SU-DHL-6 (cell line): ENCODE measurements around the gene BSG.

Experiments used
- H2AFZ ChIP-seq: fragments of 200-600 bp; sonication (generic); 2 replicates; pipeline ENCODE4 v1.6.1; 2014; ENCODE audit warnings: low read depth, mild to moderate bottlenecking, moderate library complexity, mixed read lengths, antibody characterized with exemption, low read length; ENCODE audit not compliant: severe bottlenecking
- H3F3A ChIP-seq: fragments of 200-600 bp; shearing (Covaris generic); 2 replicates; pipeline ENCODE4 v1.6.0; 2016; ENCODE audit warnings: antibody characterized with exemption, mild to moderate bottlenecking; ENCODE audit not compliant: insufficient read depth
- H3K27ac ChIP-seq: fragments of 200-600 bp; sonication (generic); 2 replicates; pipeline ENCODE4 v1.5.1; 2016; ENCODE audit warnings: low read depth, mild to moderate bottlenecking, low read length, moderate library complexity, mixed read lengths
- H3K27me3 ChIP-seq: fragments of 200-600 bp; sonication (generic), shearing (Covaris generic); 2 replicates; pipeline ENCODE4 v1.6.0; 2014; ENCODE audit warnings: mild to moderate bottlenecking, low read length
- H3K36me3 ChIP-seq: fragments of 200-600 bp; sonication (generic); 2 replicates; pipeline ENCODE4 v1.6.1; 2014; ENCODE audit warnings: mild to moderate bottlenecking, low read length, mixed read lengths
- H3K4me2 ChIP-seq: fragments of 300-600, 200-600 bp; shearing (Covaris generic), sonication (generic); 2 replicates; pipeline ENCODE4 v1.6.0; 2014; ENCODE audit warnings: low read length, low read depth, mild to moderate bottlenecking; ENCODE audit not compliant: poor library complexity, severe bottlenecking
- H3K4me3 ChIP-seq: fragments of 200-600 bp; sonication (generic); 2 replicates; pipeline ENCODE4 v1.5.1; 2014; ENCODE audit warnings: antibody characterized with exemption, low read length, mild to moderate bottlenecking, mixed read lengths; ENCODE audit not compliant: insufficient read depth, poor library complexity, severe bottlenecking
- H3K79me2 ChIP-seq: fragments of 200-600 bp; sonication (generic); 2 replicates; pipeline ENCODE4 v1.6.1; 2014; ENCODE audit warnings: mild to moderate bottlenecking, low read length, moderate library complexity; ENCODE audit not compliant: insufficient read depth
- H3K9ac ChIP-seq: fragments of 200-600 bp; sonication (generic); 2 replicates; pipeline ENCODE4 v1.7.0; 2014; ENCODE audit warnings: mild to moderate bottlenecking, low read length
- H3K9me2 ChIP-seq: fragments of 200-600 bp; sonication (generic); replicated peaks from 2 replicates; pipeline ENCODE4 v1.6.1; 2014; ENCODE audit warnings: low read length; ENCODE audit not compliant: insufficient read depth
- H3K9me3 ChIP-seq: fragments of 200-600 bp; sonication (generic); 2 replicates; pipeline ENCODE4 v1.6.1; 2014; ENCODE audit warnings: low read length, mixed read lengths; ENCODE audit not compliant: insufficient read depth
- H4K20me1 ChIP-seq: fragments of 200-600 bp; sonication (generic); 2 replicates; pipeline ENCODE4 v1.6.1; 2014; ENCODE audit warnings: low read depth, mild to moderate bottlenecking, antibody characterized with exemption, low read length, moderate library complexity, mixed read lengths
- CTCF ChIP-seq: fragments of 200-600 bp; sonication (generic); IDR thresholded peaks from one replicate; pipeline ENCODE4 v1.5.1; 2017; ENCODE audit warnings: antibody characterized with exemption, mild to moderate bottlenecking, low read length, moderate library complexity; ENCODE audit not compliant: insufficient read depth, poor library complexity, severe bottlenecking
- EZH2phosphoT487 ChIP-seq: fragments of 200-600 bp; sonication (generic), shearing (Covaris generic); conservative IDR thresholded peaks from 2 replicates; pipeline ENCODE4 v1.6.1; 2018; ENCODE audit warnings: mild to moderate bottlenecking, antibody characterized with exemption, low read length, moderate library complexity, mixed read lengths

The BSG gene

GRCh38 chr19:596263-596655, 23.9 kb downstream of the BSG start:
- no peak for TF ChIP-seq CTCF
- no peak for TF ChIP-seq EZH2phosphoT487
- no peaks in the 10 kb centered on the region for H3K27me3 ChIP-seq
- H3K27ac ChIP-seq = no peak overlapping the region
- no peaks in the 10 kb centered on the region for H3K9me2 ChIP-seq
- no peak overlapping the region for H3K4me2 ChIP-seq
- no peaks in the 10 kb centered on the region for H3F3A ChIP-seq
- H2AFZ ChIP-seq = no peak overlapping the region
- no peaks in the 10 kb centered on the region for H4K20me1 ChIP-seq
- no peaks in the 10 kb centered on the region for H3K79me2 ChIP-seq
- H3K9ac ChIP-seq = no peak overlapping the region
- no peaks in the 10 kb centered on the region for H3K9me3 ChIP-seq
- H3K36me3 ChIP-seq = no peaks in the 10 kb centered on the region
- no peak overlapping the region for H3K4me3 ChIP-seq

GRCh38 chr19:597406-598315, 25.3 kb downstream of the BSG start:
- Histone ChIP-seq H3F3A (no peaks in the 10 kb centered on the region), H3K4me2 (no peak overlapping the region), H4K20me1 (no peaks in the 10 kb centered on the region), H3K4me3 (no peak overlapping the region), H3K9ac (no peak overlapping the region), H2AFZ (no peak overlapping the region), H3K79me2 (no peaks in the 10 kb centered on the region), H3K9me2 (no peaks in the 10 kb centered on the region), H3K27me3 (no peaks in the 10 kb centered on the region), H3K9me3 (no peaks in the 10 kb centered on the region), H3K36me3 (no peaks in the 10 kb centered on the region), H3K27ac (no peak overlapping the region)
- no peak for TF ChIP-seq CTCF
- TF ChIP-seq EZH2phosphoT487 = no peak

- H3F3A ChIP-seq = no peaks in the 10 kb centered on the region
- TF ChIP-seq CTCF = no peak
- no peak for TF ChIP-seq EZH2phosphoT487
- no peaks in the 10 kb centered on the region for H3K27me3 ChIP-seq
- no peaks in the 10 kb centered on the region for H3K79me2 ChIP-seq
- no peaks in the 10 kb centered on the region for H3K9me2 ChIP-seq
- no peak overlapping the region for H3K4me3 ChIP-seq
- no peak overlapping the region for H3K4me2 ChIP-seq
- no peak overlapping the region for H3K9ac ChIP-seq
- no peaks in the 10 kb centered on the region for H3K9me3 ChIP-seq
- no peaks in the 10 kb centered on the region for H4K20me1 ChIP-seq
- no peak overlapping the region for H2AFZ ChIP-seq
- H3K36me3 ChIP-seq = no peaks in the 10 kb centered on the region
- H3K27ac ChIP-seq = no peak overlapping the region
Measured at GRCh38 chr19:601310-601709, 28.9 kb downstream of the BSG start.
